ENCODE results near the gene CAPN8. TPM values are rescaled to one million over a fixed set of nuclear protein-coding genes. Genes with fewer than 3 reads are reported as not detected.
A peak's percentile ranks its signal among the peaks of the same experiment; 100 is the strongest.

Gene CAPN8
- total and polyA plus RNA-seq, 10 donors, result 0.08 to 0.73 TPM; not detected in 8

DNA sequence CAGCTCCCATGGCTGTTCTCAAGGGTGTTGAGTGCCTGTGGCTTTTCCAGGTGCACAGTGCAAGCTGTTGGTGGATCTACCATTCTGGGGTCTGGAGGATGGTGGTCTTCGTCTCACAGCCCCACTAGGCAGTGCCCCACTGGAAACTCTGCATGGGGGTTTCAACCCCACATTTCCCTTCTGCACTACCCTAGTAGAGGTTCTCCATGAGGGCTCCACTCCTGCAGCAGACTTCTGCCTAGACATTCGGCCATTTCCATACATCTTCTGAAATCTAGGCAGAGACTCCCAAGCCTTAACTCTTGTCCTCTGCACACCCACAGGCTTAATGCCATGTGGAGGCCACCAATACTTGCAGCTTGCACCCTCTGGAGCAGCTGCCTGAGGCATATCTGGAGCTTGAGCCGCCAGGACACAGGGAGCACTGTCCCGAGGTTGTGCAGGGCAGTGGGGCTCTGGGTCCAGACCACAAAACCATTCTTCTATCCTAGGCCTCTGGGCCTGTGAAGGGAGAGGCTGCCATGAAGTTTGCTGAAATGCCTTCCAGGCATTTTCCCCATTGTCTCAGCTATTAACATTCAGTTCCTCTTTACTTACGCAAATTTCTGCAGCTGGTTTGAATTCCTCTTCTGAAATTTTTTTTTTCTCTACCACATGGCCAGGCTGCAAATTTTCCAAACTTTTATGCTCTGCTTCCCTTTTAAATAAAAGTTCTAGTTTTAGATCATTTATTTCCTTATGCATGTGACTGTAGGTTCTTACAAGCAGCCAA lies 8.8 kb upstream of the CAPN8 start:
- Histone ChIP-seq H3K9me3 (peaks cover 0 to 34% (median 23%) of the 10 kb centered on the region in 8 donors), H3K36me3 (no peaks in the 10 kb centered on the region), H3K4me3 (no peak overlapping the region), H3K27ac (no peak overlapping the region), H3K4me1 (no peaks in the 10 kb centered on the region), H3K27me3 (replicated peaks in 1 of 7) (no peaks in the 10 kb centered on the region)
- no peak for TF ChIP-seq CTCF (IDR thresholded peaks at IDR 0.05 in 8 of 11, conservative IDR thresholded peaks at IDR 0.05 in 3 of 11)
- TF ChIP-seq POLR2A (IDR thresholded peaks at IDR 0.05), result no peak
- no peak for TF ChIP-seq POLR2AphosphoS5 (IDR thresholded peaks at IDR 0.05)
- intact Hi-C loops (cut with DNase I; ENCODE audit: low total_unique reads), result no loop called here
- 64 to 80% (median 71%) methylated on average over 5 of the region's 5 CpGs for WGBS, 5 donors
- DNase-seq, result no peak

GRCh38 chr1:223670458-223671159 lies 5.1 kb upstream of the CAPN8 start:
- TF ChIP-seq POLR2A (IDR thresholded peaks at IDR 0.05) (no peak), CTCF (IDR thresholded peaks at IDR 0.05 in 8 of 11, conservative IDR thresholded peaks at IDR 0.05 in 3 of 11) (peak in 2 of 11 experiments; percentile 20 to 23)
- 64 to 72% (median 67%) methylated on average over 7 of the region's 7 CpGs for WGBS, 5 donors

DNA sequence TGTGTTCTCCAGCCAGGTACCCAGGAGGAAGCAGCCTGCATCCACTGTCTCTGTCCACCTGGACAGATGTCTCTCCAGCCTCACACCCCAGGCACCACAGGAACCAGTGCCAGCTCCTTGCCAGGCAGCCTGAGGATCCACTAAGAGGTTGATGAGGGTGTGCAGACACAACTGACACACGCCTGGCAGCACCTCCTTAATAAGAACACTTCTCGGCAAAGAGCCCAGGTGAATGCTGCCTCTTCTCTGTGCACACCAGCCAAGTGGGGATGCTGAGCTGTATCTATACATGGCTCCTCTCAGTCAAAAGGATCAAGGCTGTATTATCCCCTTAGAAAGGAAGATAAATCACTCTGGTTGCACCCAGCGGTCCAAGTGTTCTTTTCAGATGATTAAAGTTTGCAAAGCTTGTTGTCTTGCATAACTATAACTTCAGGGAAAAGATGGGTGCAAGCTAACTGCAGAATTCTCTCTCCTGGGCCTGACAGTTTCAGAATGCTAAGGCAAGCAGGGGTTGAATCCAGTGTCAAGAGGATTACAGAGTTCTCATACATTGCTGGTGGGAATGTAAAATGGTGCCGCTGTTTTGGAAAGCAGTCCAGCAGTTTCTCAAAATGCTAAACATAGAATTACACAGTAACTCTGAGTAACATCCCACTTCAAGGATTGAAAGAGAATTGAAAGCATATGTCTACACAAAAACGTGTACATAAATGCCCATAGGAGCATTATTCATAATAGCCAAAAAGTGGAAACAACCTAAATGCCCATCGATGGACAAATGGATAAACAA lies 3.7 kb upstream of the CAPN8 start:
- DNase-seq, result no peak
- intact Hi-C loops (cut with DNase I; ENCODE audit: low total_unique reads), result no loop called here
- no peaks in the 10 kb centered on the region for H3K27me3 ChIP-seq (replicated peaks in 1 of 7)
- H3K27ac ChIP-seq, result no peak overlapping the region
- no peak overlapping the region for H3K4me3 ChIP-seq
- H3K9me3 ChIP-seq, result peaks cover 0 to 12% (median 9%) of the 10 kb centered on the region in 8 donors
- H3K36me3 ChIP-seq, result no peaks in the 10 kb centered on the region
- no peaks in the 10 kb centered on the region for H3K4me1 ChIP-seq
- TF ChIP-seq CTCF (IDR thresholded peaks at IDR 0.05 in 8 of 11, conservative IDR thresholded peaks at IDR 0.05 in 3 of 11) (no peak), POLR2A (IDR thresholded peaks at IDR 0.05) (no peak), POLR2AphosphoS5 (IDR thresholded peaks at IDR 0.05) (no peak)
- 76 to 86% (median 80%) methylated on average over 6 of the region's 6 CpGs for WGBS, 5 donors

More at GRCh38 chr1:223670458-223671159, 5.1 kb upstream of the CAPN8 start:
- no peaks in the 10 kb centered on the region for H3K4me1 ChIP-seq
- no peak overlapping the region for H3K4me3 ChIP-seq
- intact Hi-C loops (cut with DNase I; ENCODE audit: low total_unique reads), result no loop called here
- no peaks in the 10 kb centered on the region for H3K27me3 ChIP-seq (replicated peaks in 1 of 7)
- H3K9me3 ChIP-seq, result peaks cover 0 to 25% (median 19%) of the 10 kb centered on the region in 8 donors
- no peak for DNase-seq
- H3K36me3 ChIP-seq, result no peaks in the 10 kb centered on the region
- H3K27ac ChIP-seq, result no peak overlapping the region

Measured in spleen (tissue), 11 donors.